PFSK-1 (cell line): ENCODE measurements around the gene SP110.

Experiments used
- FOXP2 ChIP-seq: optimal IDR thresholded peaks from 2 replicates; pipeline ENCODE3; 2011; ENCODE audit warnings: borderline replicate concordance, control low read depth, inconsistent platforms; ENCODE audit not compliant: insufficient read depth; ENCODE audit errors: extremely low read length, extremely low read depth
- POLR2AphosphoS5 ChIP-seq: IDR thresholded peaks from 2 replicates; pipeline ENCODE4 v1.6.1; 2012; ENCODE audit warnings: low read depth, mild to moderate bottlenecking, control low read depth, low read length, moderate library complexity
- SIN3A ChIP-seq: IDR thresholded peaks from 2 replicates; pipeline ENCODE4 v1.6.1; 2012; ENCODE audit warnings: mild to moderate bottlenecking, low read length, moderate library complexity, borderline replicate concordance; ENCODE audit not compliant: insufficient read depth
- TAF1 ChIP-seq: IDR thresholded peaks from 2 replicates; pipeline ENCODE4 v1.6.1; 2012; ENCODE audit warnings: low read length, control low read depth, borderline replicate concordance; ENCODE audit not compliant: insufficient read depth
- TF ChIP-seq, protein P1 (sequence below), 2 experiments: IDR thresholded peaks; 2 replicates each; pipeline versions ENCODE4 v1.6.1 to v1.8.0; 2011 to 2012; ENCODE audit warnings: low read depth in 2 of 2, low read length in 2 of 2, control low read depth in 1 of 2, inconsistent platforms in 1 of 2, mild to moderate bottlenecking in 1 of 2, moderate library complexity in 1 of 2; ENCODE audit not compliant: insufficient read depth in 1 of 2

The SP110 gene

DNA sequence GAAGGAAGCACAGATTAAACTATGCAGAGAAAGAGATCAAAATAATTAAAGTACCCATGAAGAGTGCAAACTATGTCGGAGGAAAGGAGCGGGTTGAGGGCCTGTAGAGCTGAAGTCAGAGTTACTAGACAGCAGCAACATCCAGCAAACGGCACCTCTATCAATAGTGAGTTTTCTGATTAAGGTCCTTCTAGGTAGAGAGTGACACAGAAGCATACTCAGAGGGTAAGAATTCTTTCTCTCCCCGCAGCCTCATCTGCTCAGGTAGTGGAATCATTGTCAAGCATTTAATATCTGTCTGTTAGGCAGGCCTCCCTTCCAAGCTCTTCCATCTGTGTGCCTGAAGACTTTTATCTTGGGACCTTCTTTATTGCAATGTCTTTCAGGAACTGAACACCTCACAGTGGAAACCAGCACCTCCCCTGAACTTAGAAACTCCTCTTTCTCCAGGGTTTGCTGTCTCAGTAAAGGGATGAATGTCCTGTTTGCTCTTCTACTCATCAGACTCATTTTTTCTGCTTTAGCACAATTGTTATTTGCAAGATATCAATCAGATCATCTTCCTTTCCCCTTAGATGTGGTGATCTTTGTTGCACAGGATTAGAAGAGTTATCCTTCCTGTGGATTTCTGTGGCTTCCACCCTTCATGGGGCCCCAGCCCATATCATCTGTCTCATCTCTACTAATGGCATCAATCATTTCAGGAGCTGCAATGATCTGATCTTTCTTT, 34.5 kb upstream of the SP110 start:
- TF ChIP-seq TAF1 (no peak), FOXP2 (no peak), SIN3A (no peak), POLR2AphosphoS5 (no peak)
- TF ChIP-seq, protein P1, sequence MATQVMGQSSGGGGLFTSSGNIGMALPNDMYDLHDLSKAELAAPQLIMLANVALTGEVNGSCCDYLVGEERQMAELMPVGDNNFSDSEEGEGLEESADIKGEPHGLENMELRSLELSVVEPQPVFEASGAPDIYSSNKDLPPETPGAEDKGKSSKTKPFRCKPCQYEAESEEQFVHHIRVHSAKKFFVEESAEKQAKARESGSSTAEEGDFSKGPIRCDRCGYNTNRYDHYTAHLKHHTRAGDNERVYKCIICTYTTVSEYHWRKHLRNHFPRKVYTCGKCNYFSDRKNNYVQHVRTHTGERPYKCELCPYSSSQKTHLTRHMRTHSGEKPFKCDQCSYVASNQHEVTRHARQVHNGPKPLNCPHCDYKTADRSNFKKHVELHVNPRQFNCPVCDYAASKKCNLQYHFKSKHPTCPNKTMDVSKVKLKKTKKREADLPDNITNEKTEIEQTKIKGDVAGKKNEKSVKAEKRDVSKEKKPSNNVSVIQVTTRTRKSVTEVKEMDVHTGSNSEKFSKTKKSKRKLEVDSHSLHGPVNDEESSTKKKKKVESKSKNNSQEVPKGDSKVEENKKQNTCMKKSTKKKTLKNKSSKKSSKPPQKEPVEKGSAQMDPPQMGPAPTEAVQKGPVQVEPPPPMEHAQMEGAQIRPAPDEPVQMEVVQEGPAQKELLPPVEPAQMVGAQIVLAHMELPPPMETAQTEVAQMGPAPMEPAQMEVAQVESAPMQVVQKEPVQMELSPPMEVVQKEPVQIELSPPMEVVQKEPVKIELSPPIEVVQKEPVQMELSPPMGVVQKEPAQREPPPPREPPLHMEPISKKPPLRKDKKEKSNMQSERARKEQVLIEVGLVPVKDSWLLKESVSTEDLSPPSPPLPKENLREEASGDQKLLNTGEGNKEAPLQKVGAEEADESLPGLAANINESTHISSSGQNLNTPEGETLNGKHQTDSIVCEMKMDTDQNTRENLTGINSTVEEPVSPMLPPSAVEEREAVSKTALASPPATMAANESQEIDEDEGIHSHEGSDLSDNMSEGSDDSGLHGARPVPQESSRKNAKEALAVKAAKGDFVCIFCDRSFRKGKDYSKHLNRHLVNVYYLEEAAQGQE (IDR thresholded peaks at IDR 0.05; ENCODE audit: insufficient read depth in 1 of 2, low read depth in 2 of 2, low read length in 2 of 2), result no peak

DNA sequence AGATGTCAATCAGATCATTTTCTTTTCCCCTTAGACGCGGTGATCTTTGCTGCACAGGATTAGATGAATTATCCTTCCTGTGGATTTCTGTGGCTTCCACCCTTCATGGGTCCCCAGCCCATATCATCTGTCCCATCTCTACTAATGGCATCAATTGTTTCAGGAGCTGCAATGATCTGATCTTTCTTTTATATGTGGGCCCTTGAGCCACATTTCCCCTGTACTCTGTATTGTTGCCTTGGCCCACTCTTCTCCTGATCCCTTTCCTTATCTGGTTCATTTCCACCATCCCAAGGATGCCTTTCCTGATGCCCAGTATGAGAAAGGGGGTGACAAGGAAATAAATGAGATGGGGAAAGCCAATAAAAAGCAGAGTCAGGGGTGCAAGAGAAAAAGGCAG, 30.4 kb upstream of the SP110 start:
- TF ChIP-seq SIN3A (no peak), POLR2AphosphoS5 (no peak)

- TF ChIP-seq POLR2AphosphoS5 (no peak), FOXP2 (no peak), TAF1 (no peak), SIN3A (no peak)
- TF ChIP-seq, protein P1 (IDR thresholded peaks at IDR 0.05; ENCODE audit: insufficient read depth in 1 of 2, low read depth in 2 of 2, low read length in 2 of 2), result no peak
Measured at GRCh38 chr2:230246206-230246605, 26.4 kb upstream of the SP110 start.

- TF ChIP-seq TAF1 (no peak), POLR2AphosphoS5 (no peak), FOXP2 (no peak), SIN3A (no peak)
- TF ChIP-seq, protein P1 (IDR thresholded peaks at IDR 0.05; ENCODE audit: insufficient read depth in 1 of 2, low read depth in 2 of 2, low read length in 2 of 2), result no peak
Measured at GRCh38 chr2:230244211-230244610, 24.4 kb upstream of the SP110 start.

GRCh38 chr2:230234845-230235244, 15.1 kb upstream of the SP110 start:
- TF ChIP-seq SIN3A, result no peak
- TF ChIP-seq, protein P1 (IDR thresholded peaks at IDR 0.05; ENCODE audit: insufficient read depth in 1 of 2, low read depth in 2 of 2, low read length in 2 of 2), result no peak
- TF ChIP-seq TAF1, result no peak
- TF ChIP-seq POLR2AphosphoS5, result no peak
- no peak for TF ChIP-seq FOXP2
